Hepatocyte (in vitro differentiated cells): Measurements from ENCODE around the gene JAM3. TPM values are rescaled to one million over a fixed set of nuclear protein-coding genes. Genes with fewer than 3 reads are reported as not detected.
A peak's percentile ranks its signal among the peaks of the same experiment; 100 is the strongest.

Source experiments
- DNase-seq: peaks from one replicate; pipeline ENCODE4 v3.0.0-alpha.2; 2016; ENCODE audit warnings: low spot score
- H2AFZ ChIP-seq: fragments of 200-600 bp; sonication (generic); 2 replicates; pipeline ENCODE4 v1.6.0; 2016; ENCODE audit warnings: antibody characterized with exemption, mild to moderate bottlenecking
- H3K27ac ChIP-seq: fragments of 200-600 bp; sonication (generic); 2 replicates; pipeline ENCODE4 v1.5.1; 2016; ENCODE audit warnings: mild to moderate bottlenecking
- H3K27me3 ChIP-seq: fragments of 200-600 bp; sonication (generic); 2 replicates; pipeline ENCODE4 v1.6.1; 2016
- H3K36me3 ChIP-seq: fragments of 200-600 bp; sonication (generic); replicated peaks from 2 replicates; pipeline ENCODE4 v1.5.1; 2016; ENCODE audit warnings: low read depth; ENCODE audit not compliant: insufficient read depth
- H3K4me1 ChIP-seq: fragments of 200-600 bp; sonication (generic); 2 replicates; pipeline ENCODE4 v1.5.1; 2016; ENCODE audit warnings: mild to moderate bottlenecking, moderate library complexity; ENCODE audit not compliant: insufficient read depth
- H3K4me2 ChIP-seq: fragments of 200-600 bp; sonication (generic); 2 replicates; pipeline ENCODE4 v1.6.0; 2016
- H3K4me3 ChIP-seq: fragments of 200-600 bp; sonication (generic); 2 replicates; pipeline ENCODE4 v1.5.1; 2016; ENCODE audit warnings: mild to moderate bottlenecking
- H3K79me2 ChIP-seq: fragments of 200-600 bp; sonication (generic); 2 replicates; pipeline ENCODE4 v1.6.0; 2017; ENCODE audit warnings: mild to moderate bottlenecking
- H3K9me2 ChIP-seq: fragments of 200-600 bp; sonication (generic); replicated peaks from 2 replicates; pipeline ENCODE4 v1.6.0; 2017; ENCODE audit warnings: mild to moderate bottlenecking; ENCODE audit not compliant: insufficient read depth
- H3K9me3 ChIP-seq: fragments of 200-600 bp; sonication (generic); 2 replicates; pipeline ENCODE4 v1.5.1; 2016; ENCODE audit warnings: low read depth, mild to moderate bottlenecking
- H4K20me1 ChIP-seq: fragments of 200-600 bp; sonication (generic); 2 replicates; pipeline ENCODE4 v1.6.0; 2016; ENCODE audit warnings: mild to moderate bottlenecking; ENCODE audit not compliant: insufficient read depth, poor library complexity, severe bottlenecking
- CTCF ChIP-seq: fragments of 200-600 bp; sonication (generic); IDR thresholded peaks from 2 replicates; pipeline ENCODE4 v1.5.1; 2016; ENCODE audit warnings: antibody characterized with exemption, mild to moderate bottlenecking; ENCODE audit not compliant: poor library complexity
- EZH2 ChIP-seq: fragments of 200-600 bp; sonication (generic); IDR thresholded peaks from 2 replicates; pipeline ENCODE4 v1.6.1; 2016; ENCODE audit warnings: antibody characterized with exemption, mild to moderate bottlenecking, borderline replicate concordance
- EZH2phosphoT487 ChIP-seq: fragments of 200-600 bp; sonication (generic); IDR thresholded peaks from one replicate; pipeline ENCODE4 v1.6.1; 2018; ENCODE audit warnings: antibody characterized with exemption, mild to moderate bottlenecking, low read depth, moderate library complexity; ENCODE audit not compliant: unreplicated experiment, severe bottlenecking
- WGBS: methylation state at CpG from one replicate; pipeline ENCODE4 v1.1.6; 2016; ENCODE audit warnings: low lambda C conversion rate; ENCODE audit errors: missing lambda C conversion rate; 5-methylcytosine and 5-hydroxymethylcytosine counted together
- polyA plus RNA-seq: library from polyadenylated mRNA; unstranded; fragments of >200 nt; fragmentation: Nextera tagmentation; extraction: Ambion mirVana; gene quantifications from 2 replicates; pipeline ENCODE4 v1.2.1, GENCODE V29; 2016
- total RNA-seq: library from RNA; depleted of rRNA; stranded (reverse); fragments of >200 nt; gene quantifications from 2 replicates; pipeline ENCODE4 v1.2.3, GENCODE V29; 2014

Gene JAM3
- total and polyA plus RNA-seq, 2 experiments from 2014 or later, result 20.3 to 23.6 TPM

- Histone ChIP-seq H3K4me2 (no peak overlapping the region), H3K4me3 (no peak overlapping the region), H3K4me1 (peaks cover 35% of the 10 kb centered on the region), H3K27ac (peak overlapping the region; percentile 91), H3K27me3 (no peaks in the 10 kb centered on the region), H3K79me2 (no peaks in the 10 kb centered on the region), H3K36me3 (no peaks in the 10 kb centered on the region), H3K9me2 (no peaks in the 10 kb centered on the region), H4K20me1 (no peaks in the 10 kb centered on the region), H2AFZ (no peak overlapping the region), H3K9me3 (no peaks in the 10 kb centered on the region)
- no peak for TF ChIP-seq EZH2
- no peak for TF ChIP-seq CTCF
- TF ChIP-seq EZH2phosphoT487, result no peak
- DNase-seq, result no peak
- 76% methylated on average over 8 of the region's 8 CpGs for WGBS
Observed at GRCh38 chr11:134041349-134041748, 27.5 kb upstream of the JAM3 start.

- peak; percentile 62 for DNase-seq
- no peaks in the 10 kb centered on the region for H4K20me1 ChIP-seq
- peaks cover 35% of the 10 kb centered on the region for H3K4me1 ChIP-seq
- 88% methylated on average over 30 of the region's 30 CpGs for WGBS
- TF ChIP-seq CTCF (no peak), EZH2phosphoT487 (no peak), EZH2 (no peak)
- no peaks in the 10 kb centered on the region for H3K79me2 ChIP-seq
- no peaks in the 10 kb centered on the region for H3K36me3 ChIP-seq
- H3K27me3 ChIP-seq, result no peaks in the 10 kb centered on the region
- H3K9me3 ChIP-seq, result no peaks in the 10 kb centered on the region
- no peaks in the 10 kb centered on the region for H3K9me2 ChIP-seq
- H3K4me2 ChIP-seq, result no peak overlapping the region
- peak overlapping the region; percentile 91 for H3K27ac ChIP-seq
- no peak overlapping the region for H3K4me3 ChIP-seq
- H2AFZ ChIP-seq, result no peak overlapping the region
Observed at GRCh38 chr11:134041791-134042696, 26.8 kb upstream of the JAM3 start.

GRCh38 chr11:134043821-134044420 lies 25.0 kb upstream of the JAM3 start:
- WGBS, result 94% methylated on average over 9 of the region's 9 CpGs
- no peak overlapping the region for H3K4me3 ChIP-seq
- H4K20me1 ChIP-seq, result no peaks in the 10 kb centered on the region
- H3K9me3 ChIP-seq, result no peaks in the 10 kb centered on the region
- peaks cover 3% of the 10 kb centered on the region for H3K27me3 ChIP-seq
- H3K4me2 ChIP-seq, result no peak overlapping the region
- TF ChIP-seq CTCF (no peak), EZH2 (no peak)
- no peak overlapping the region for H2AFZ ChIP-seq
- no peaks in the 10 kb centered on the region for H3K9me2 ChIP-seq
- H3K27ac ChIP-seq, result no peak overlapping the region
- no peaks in the 10 kb centered on the region for H3K79me2 ChIP-seq
- DNase-seq, result no peak
- peaks cover 22% of the 10 kb centered on the region for H3K4me1 ChIP-seq
- H3K36me3 ChIP-seq, result no peaks in the 10 kb centered on the region
